ENCODE data around the gene PRTFDC1. TPM values are rescaled to one million over a fixed set of nuclear protein-coding genes. Genes with fewer than 3 reads are reported as not detected.

The PRTFDC1 gene
- total and polyA plus RNA-seq, 2 donors (not counting 3 experiments of a cell fraction or from before 2014, with no cell fraction given): 22.0 to 27.0 TPM

DNA sequence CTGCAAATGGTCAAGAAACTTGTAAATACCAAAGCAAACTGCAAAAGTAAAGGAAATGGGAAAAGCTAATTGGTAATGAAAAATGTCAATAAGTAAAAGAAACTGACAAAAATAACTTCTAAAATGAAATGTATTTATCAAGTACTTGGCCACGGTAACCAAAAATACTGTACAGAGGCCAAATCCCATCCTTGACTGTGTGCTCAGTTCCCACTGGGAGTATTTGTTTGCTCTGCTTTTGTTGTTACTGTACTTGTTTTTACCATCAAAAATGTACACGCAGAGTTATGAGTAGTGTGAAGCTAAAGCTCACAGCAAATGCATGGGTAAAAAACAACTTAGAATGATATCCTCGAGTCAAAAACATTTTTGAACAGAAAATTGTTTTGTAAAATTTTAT lies 32.5 kb upstream of the PRTFDC1 start:
- H3K4me2 ChIP-seq (ENCODE audit: insufficient read depth, low read length): no peak overlapping the region
- DNase-seq (ENCODE audit: low read depth, low spot score) (no peak), FAIRE-seq (no peak)
- H3K36me3 ChIP-seq (ENCODE audit: control insufficient read depth in 2 of 2, extremely low read depth in 1 of 2, insufficient read depth in 2 of 2, low read length in 2 of 2): no peaks in the 10 kb centered on the region
- no peaks in the 10 kb centered on the region for H4K20me1 ChIP-seq (replicated peaks; ENCODE audit: control insufficient read depth, extremely low read depth, insufficient read depth, low read length)
- dilution Hi-C loops (cut with MboI; ENCODE audit: extremely low pct_ligation_motif_present, low sequenced_read_pairs): no loop called here
- ChIA-PET POLR2A (no interaction called here), CTCF (interaction anchor here (1.9 to 2.9 kb wide), 2 partner anchors 96 to 367 kb away, joined by 4 to 9 read pairs; no protein-coding TSS in a partner anchor)
- no peak overlapping the region for H2AFZ ChIP-seq (ENCODE audit: low read depth, low read length)
- TF ChIP-seq GATA2 (IDR thresholded peaks at IDR 0.05; ENCODE audit: insufficient read depth, insufficient read length, low read depth, low read length) (no peak), POLR2A (IDR thresholded peaks at IDR 0.05; ENCODE audit: low read depth, low read length) (no peak), JUN (IDR thresholded peaks at IDR 0.05; ENCODE audit: borderline replicate concordance, insufficient read depth, insufficient read length, low read depth) (no peak), MYC (IDR thresholded peaks at IDR 0.05; ENCODE audit: low read depth, low read length) (no peak), POLR2AphosphoS5 (IDR thresholded peaks at IDR 0.05; ENCODE audit: insufficient read depth, low read depth, low read length) (no peak), EZH2 (IDR thresholded peaks at IDR 0.05; ENCODE audit: borderline replicate concordance, low read depth, low read length, severe bottlenecking) (no peak), MAX (IDR thresholded peaks at IDR 0.05; ENCODE audit: insufficient read depth, insufficient read length) (no peak), FOS (IDR thresholded peaks at IDR 0.05; ENCODE audit: borderline replicate concordance, insufficient read depth, low read length) (no peak)
- TF ChIP-seq, protein P1, sequence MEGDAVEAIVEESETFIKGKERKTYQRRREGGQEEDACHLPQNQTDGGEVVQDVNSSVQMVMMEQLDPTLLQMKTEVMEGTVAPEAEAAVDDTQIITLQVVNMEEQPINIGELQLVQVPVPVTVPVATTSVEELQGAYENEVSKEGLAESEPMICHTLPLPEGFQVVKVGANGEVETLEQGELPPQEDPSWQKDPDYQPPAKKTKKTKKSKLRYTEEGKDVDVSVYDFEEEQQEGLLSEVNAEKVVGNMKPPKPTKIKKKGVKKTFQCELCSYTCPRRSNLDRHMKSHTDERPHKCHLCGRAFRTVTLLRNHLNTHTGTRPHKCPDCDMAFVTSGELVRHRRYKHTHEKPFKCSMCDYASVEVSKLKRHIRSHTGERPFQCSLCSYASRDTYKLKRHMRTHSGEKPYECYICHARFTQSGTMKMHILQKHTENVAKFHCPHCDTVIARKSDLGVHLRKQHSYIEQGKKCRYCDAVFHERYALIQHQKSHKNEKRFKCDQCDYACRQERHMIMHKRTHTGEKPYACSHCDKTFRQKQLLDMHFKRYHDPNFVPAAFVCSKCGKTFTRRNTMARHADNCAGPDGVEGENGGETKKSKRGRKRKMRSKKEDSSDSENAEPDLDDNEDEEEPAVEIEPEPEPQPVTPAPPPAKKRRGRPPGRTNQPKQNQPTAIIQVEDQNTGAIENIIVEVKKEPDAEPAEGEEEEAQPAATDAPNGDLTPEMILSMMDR (IDR thresholded peaks at IDR 0.05; ENCODE audit: extremely low read depth in 1 of 2, insufficient read depth in 1 of 2, low read depth in 1 of 2, low read length in 2 of 2): no peak
- no peaks in the 10 kb centered on the region for H3K9me3 ChIP-seq (replicated peaks; ENCODE audit: control insufficient read depth, insufficient read depth, low read length)
- H3K27me3 ChIP-seq (ENCODE audit: control insufficient read depth in 2 of 2, insufficient read depth in 2 of 2, low read length in 2 of 2): no peaks in the 10 kb centered on the region
- intact Hi-C loops (cut with micrococcal nuclease): no loop called here
- no peaks in the 10 kb centered on the region for H3K79me2 ChIP-seq (ENCODE audit: control insufficient read depth, insufficient read depth, low read length)
- H3K9me1 ChIP-seq (replicated peaks; ENCODE audit: control insufficient read depth, extremely low read depth, insufficient read depth, low read length): no peaks in the 10 kb centered on the region
- no TSS peak for BruUV-seq (replicated peaks)
- no peak overlapping the region for H3K4me3 ChIP-seq (replicated peaks in 1 of 3; ENCODE audit: insufficient read depth in 1 of 3, low read depth in 1 of 3, low read length in 3 of 3)
- H3K27ac ChIP-seq (ENCODE audit: insufficient read depth, low read depth, low read length): no peak overlapping the region
- peaks cover 5% of the 10 kb centered on the region for H3K4me1 ChIP-seq (ENCODE audit: control insufficient read depth, extremely low read depth, insufficient read depth, low read length)
- no peak overlapping the region for H3K9ac ChIP-seq (replicated peaks; ENCODE audit: extremely low read depth, insufficient read depth, low read length)

All from endothelial cell of umbilical vein (primary cell).